Activated CD8-positive, alpha-beta memory T cell treated with anti-CD3 and anti-CD28 coated beads, Interleukin-2, amount 50 U/mL, for 4 hours (primary cell): ENCODE data around the gene PLXNA2.

ENCODE experiments used
- DNase-seq: peaks from one replicate; pipeline ENCODE4 v3.0.0-alpha.2; 2020

Gene PLXNA2

DNA sequence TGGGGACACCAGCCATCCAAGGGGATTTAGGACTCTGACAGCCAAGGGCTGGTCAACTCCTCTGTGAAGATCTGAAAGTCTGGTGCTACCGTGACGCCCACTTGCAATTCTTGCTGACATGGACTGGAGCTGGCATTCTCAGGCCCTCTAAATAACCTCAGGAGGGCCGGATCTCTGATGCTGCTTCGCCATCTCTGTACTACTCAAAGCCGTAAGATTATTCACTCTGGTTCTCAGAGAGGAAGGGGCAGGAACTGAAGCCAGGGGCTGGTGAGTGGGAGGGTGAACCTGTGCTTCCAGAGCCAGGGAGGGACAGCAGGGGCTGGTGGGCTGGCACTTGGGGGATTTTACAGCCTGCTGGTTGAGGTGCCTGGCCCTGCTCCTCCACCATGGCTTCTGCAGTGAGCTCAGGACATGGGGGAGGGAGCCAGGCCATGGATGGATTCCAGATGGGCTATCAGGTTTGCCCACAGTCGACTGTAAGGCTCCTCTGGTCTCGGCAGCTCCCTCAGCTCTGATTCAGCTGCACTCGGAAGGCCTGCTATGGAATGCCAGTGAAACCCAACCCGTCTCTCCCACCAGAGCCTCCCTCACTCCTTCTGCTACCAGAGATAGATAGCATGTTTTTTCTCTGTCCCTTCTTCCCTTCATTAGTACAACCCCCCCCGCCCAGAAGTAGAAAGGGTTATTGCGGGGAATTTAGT is 84.5 kb downstream of the PLXNA2 start:
- DNase-seq: no peak

DNA sequence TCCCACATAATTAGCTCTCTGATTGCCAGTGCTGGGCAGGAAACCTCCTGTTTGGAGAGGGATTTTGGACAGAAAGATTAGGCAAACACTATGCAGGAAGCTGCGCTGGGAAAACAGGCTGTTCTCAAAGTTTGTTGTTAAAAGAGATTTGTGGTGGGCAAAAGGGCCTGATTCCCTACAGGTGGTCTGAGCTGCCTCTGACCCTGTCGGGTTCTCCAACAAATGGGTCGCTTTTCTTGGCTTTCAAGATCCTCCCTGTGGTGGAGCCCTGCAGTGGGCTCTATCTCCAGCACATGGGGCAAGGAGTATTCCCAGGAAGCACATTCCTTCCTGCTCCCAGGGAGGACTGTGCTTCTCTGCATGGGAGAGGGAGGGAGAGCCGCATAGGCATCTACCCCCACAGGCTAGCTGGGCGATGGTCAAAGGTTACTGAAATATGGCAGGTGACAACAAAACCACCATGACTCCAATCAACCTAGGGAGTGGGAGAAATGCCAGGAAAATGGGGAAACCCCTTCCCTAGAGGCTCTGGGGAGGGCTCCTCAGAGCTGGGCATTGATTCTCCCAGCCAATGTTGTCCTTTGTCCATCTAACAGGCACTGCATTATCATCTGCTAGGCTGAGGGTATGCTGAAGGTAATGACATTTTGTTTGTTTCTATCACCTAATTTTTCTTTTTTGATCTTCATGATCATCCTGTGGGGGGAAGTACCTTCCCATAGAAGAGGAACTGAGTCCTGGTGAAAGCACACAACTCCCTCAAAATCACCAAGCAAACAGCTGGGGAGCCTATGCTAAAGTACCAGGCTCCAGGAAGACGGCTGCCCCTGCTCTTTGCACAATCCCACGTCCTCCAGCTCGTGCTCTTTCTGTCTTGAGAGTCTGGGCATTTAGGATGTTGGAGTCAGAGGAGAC is 85.3 kb downstream of the PLXNA2 start:
- DNase-seq: no peak

DNA sequence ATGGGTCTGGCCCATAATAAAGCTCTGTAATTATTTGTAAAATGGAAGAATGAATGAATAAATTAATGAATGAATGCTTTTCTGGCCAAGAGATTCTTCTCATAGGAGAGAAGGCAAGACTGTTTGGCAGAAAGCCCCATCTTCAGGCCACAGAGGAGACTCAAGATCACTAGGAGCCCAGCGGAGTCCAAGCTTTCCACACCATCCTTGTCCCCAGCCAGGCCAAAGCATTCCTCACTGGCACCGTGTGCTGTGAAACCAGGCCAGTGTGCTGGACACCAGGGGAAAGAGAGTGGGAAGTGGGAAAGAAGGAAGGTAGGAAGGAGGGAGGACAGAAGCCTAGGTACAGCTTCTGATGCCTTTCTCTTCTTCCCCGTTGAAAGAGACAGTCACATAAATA is 86.4 kb downstream of the PLXNA2 start:
- no peak for DNase-seq

DNA sequence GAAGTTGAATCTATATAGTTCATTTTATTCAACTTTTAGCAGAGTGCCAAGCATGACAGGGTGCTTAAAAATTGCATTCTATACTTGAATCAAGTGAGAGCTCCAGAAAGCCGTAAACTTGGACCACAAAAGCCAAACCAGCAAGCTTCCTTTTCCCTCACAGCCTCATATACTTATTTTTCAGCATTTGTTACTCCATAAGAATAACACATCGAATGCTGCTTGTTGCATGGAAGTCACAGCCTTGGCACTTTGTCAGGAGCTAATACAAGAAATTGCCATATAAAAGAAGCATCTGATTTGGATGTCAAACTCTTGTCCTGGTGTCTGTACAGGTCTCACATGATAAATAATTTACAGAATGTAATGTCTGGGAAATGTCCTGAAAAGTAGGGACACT is 87.4 kb downstream of the PLXNA2 start:
- DNase-seq: no peak

DNA sequence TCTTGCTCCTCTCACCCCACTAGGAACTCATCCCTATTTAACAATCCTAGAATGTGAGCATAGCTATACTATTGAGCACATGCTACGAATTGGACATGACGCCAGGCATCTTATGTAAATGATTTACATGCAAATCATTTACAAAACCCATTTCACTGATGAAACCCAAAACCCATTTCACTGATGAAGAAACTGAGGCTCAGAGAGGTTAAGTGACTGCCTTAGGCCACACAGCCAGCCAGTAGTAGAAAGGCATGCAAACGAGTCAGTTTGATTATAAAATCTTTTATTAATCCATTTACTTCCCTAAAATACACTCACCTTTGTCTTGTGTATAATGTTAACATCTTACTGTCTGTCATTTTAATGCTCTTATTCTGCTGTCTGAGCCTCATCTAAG is 87.9 kb downstream of the PLXNA2 start:
- DNase-seq: no peak

DNA sequence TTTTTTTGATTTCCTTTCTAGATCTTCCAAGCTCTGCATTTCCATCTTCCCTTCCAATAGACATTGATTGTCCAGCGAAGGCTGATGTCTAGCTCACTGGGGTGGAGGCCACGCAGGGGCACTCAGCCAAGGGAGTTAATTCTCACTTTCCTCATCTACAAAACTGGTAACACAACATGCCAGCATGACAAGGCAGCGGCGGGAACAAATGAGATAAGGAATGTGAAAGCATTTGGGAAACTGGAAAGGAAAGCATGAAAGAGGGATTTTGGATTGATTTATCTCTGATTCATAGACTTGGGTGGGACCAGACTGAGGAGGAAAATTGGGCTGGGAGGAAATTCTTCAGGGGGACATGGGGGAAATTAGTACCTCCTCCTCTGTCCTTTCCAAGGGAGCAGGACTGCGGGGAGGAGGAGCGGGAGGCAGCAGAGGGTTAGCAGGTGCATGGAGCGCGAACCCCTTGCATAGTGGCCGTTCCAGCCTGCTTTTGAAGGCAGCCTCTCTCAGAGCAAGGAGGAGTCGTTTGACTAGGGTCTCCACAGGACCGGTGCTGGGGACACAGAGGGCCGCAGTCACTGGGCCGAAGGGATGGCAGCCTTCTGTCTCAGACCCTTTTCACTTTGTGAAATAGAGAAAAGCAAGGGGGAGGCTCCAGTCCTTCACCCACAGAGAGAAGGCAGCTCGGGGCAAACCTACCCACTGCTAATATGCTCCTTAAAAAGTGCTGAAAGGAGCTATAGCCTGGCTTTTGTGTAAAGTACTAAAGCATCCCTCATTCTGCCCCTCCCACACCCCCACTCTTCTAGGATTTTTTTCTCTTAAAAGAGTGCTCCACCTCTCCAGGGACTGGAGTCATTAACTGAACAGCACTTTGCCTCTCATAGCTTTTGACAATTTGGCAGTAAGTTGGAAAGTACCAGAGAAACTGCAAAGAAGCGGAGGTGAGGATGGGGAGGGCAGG is 89.2 kb downstream of the PLXNA2 start:
- no peak for DNase-seq

DNA sequence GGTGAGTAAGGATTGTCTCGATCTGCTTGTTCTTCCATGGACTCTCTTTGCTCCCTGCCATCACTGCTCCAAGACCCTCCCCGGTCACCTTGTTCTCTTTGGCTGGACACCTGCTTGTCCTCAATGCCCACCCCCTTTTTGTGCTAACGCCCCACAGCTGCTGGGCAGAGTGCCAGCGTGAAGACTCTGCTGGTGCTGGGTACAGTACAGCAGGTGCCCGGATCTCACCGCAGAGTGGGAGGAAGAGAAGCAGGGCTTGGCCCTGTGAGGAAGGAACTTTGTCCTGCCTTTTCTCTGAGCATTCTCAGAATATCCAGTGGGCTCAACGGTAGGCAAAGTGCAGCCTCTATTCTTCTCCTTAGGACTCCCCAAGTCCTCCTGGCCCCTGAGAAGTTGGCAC is 90.1 kb downstream of the PLXNA2 start:
- DNase-seq: no peak

DNA sequence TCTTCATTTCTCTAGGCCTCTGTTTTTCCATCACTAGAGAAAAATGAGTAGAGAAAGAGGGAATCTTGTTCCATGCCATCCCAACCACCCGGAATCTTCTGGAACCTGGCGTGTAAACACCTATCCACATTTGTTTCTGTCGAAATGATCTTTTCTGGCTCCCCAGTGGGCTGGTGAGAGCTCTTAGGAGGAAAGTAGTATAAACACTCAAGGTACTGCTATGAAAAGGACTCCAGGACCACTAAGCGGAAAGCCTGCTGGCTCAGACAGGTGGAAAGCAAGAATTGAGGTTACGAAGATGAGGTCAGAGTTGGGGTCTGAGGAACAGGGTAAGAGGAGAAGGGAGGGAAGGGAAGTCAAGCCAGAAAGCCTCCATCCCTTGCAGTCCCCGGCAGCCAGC is 90.8 kb downstream of the PLXNA2 start:
- DNase-seq: no peak

DNA sequence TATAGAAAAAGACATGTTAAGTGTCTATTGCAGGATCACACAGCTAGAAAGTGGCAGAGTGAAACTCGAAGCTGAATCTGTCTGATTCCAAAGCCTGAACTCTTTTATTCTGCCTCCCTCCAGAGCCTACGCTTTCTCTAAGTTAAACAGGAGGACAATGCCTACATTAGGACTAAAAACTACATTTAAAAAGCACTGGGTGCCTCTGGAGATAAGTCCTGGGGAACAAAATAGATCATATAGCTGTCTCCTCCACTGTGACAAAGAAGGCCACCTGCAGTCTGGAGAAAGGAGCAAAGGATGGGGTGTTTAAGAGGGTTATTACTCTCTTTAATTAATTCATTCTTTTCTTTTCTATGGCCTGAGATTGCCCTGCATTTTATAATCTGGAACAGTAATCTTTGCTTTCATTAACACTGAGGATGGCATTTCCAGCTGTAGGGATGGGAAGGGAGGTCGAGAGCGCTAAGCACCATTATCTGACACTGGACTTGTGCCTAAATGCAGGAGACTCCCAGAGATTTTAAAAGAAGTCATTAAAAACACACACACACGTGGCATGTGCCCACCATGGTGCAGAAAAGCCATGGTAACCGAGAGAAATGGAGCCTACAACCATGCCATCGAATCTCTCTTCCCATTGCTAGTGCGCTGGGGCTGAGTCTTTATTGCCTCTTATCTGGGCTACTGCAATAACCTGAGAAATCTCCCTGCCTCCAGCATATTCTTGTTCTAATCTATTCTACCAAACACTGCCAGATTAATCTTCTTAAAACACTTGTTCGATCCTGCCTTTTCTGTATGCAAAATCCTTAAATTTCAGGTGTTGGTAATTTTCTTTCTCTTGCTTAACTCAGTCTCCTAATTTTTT is 92.2 kb downstream of the PLXNA2 start:
- no peak for DNase-seq

DNA sequence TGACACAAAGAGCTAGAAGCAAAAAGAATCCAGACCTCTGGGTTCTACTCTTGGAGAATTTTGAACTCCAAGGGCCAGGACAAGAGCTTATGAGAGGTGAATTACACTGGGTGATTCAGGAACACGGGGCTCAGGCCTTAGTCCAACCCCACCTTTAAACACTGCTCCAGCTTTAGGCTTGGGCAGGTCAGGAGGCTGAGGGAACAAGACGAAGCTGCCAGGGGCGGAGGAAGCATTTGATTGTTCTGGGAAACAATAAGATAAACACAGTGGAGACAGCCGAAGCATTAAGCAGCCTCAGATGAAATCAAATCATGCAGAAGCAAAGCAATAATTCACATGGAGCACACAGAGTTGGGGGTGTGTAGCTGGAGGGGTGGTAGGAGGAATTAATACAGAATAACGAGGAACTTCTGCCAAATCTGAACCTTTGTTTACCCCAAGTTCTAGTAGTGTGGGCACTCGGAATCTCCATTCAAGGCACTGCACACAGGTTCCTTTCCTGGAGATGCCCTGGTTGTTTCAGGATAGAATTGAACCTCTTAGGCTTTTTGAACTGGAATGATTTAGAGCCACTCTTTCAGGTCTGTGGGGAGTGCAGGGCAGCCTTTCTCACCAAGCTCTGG is 93.2 kb downstream of the PLXNA2 start:
- DNase-seq: no peak

DNA sequence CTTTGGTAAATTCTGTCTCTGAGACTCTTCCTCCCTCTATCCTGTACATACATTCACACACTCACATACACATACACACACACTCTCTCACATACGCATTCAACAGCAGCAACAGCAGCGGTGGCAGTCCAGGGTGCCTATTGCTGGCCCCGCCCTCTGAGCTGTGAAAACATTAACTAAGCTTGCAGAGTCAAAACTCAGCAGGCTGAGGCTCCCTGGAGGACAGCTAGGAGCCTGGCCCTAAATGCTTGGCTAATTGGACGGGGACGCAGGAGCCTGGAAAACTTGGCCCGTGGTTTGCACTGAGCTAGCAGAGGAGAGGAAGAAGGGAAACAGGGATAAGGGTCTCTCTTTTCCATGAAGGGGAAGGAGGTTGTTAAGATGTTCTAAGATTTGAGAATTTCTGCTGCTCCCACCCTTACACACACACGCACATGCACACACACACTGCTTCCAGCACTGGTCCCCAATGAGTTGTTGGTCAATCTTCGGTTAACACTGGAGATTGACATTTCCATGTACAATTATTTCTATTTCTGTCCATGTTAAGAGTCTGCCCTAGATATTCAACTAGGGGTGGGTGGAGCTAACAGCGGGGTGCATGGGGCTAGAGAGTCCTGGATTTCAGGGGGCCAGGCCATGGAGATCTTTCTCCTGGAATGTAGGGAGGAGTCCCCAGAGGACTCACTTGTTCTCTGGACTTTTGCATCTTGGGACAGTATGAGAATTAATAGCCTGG is 94.2 kb downstream of the PLXNA2 start:
- DNase-seq: no peak

DNA sequence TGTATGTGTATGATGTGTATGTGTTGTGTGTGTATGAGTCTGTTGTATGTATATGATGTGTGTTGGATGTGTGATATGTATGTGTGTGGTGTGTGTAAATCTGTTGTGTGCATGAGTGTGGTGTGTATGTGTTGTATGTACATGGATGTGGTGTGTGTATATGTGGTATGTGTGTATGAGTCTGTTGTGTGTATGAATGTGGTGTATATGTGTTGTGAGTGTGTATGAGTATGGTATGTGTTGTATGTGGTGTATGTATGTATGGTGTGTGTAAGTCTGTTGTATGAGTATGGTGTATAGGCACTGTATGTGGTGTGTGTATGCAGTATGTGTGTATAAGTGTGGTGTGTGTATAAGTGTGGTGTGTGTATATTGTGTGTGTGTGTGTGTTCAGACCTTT is 95.0 kb downstream of the PLXNA2 start:
- DNase-seq: no peak

DNA sequence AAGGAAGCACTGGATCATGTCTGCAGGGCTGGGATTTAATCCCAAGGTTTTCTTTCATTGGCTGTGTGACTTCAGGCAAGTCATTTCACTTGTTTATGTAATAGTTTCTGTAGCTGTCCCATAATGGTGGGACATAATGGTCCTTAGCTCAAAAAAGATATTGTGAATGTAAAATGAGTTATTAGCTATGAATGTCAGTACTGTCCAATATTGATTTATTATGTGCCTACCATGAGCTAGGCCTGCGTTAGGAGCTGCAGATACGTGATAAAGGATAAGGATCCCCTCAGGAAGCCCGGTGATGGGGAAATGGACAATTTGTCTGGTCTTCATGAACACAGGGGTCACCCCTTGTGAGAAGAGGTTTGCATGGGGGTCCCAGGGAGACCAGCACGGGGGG is 95.8 kb downstream of the PLXNA2 start:
- no peak for DNase-seq

DNA sequence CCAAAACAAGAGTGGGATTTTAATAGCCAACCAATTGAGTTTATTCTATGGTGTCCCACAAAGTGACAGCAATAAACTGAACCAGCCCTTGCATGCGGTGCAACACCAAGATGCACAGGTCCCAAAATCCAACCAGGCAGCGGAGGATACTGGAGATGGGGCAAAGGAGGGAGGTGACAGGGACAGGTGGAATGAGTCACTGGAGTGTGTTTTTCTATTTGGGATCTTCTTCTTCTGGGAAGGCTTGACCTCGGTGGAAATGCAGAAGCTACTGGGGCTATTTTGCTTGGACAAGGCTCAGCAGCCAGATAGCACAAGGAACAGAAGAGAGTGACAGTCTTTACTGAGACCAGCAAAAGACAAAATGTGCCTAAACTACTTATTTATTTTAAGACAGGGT is 97.5 kb downstream of the PLXNA2 start:
- DNase-seq: no peak

DNA sequence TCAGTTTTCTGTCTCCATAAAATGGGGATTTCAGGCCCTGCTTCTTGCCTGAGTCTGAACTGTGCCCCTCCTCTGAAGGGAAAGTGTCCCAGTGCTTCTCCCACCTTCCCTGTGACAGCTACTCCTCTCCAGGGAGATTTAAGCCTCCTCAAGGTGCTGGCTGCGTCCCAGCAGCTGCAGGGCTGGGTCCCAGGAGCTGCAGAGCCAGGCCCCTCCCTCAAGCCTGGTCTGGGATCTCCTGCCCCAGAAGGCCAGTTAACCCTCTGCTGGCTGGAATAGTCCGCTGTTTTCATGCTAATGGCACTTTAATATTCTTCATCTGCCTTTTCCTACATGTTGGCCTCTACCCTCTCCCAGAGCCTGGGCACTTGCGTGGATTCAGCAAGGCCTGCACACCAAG is 99.0 kb downstream of the PLXNA2 start:
- DNase-seq: no peak

DNA sequence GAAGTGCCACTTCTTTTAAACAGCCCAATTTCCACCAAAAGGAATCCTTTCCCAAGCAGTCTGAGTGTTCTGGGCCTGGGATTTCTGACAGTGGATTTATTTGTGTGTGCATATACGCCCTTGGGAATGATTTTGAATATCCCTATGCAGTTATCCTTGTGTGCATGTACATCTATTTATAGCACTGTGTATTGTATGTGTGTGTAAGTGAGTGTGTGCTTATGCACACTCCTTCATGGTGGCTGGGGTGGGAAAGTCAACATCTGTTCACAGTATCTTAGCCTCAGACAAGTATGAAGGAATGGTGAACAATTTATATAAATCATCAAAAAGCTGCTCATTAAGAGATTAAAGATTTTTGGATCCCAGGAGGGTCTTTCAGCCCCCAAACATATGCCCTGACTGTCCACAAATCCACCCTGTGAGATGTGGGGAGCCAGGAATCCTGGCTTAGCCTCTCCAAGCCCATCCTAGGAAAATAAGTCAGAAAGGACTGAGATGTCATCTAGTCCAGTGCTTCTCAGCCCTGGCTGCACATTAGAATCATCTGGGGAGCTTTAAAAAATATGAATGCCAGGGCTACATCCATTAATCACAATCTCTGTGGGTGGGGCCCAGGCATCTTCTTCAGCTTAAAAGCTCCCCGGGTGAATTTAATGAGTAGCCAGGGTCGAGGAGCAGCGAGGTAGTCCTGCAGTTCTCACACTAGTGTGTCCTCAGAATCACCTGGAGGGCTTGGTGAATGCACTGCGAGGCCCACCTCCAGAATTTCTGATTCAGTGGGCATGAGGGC is 101.4 kb downstream of the PLXNA2 start:
- DNase-seq: no peak

DNA sequence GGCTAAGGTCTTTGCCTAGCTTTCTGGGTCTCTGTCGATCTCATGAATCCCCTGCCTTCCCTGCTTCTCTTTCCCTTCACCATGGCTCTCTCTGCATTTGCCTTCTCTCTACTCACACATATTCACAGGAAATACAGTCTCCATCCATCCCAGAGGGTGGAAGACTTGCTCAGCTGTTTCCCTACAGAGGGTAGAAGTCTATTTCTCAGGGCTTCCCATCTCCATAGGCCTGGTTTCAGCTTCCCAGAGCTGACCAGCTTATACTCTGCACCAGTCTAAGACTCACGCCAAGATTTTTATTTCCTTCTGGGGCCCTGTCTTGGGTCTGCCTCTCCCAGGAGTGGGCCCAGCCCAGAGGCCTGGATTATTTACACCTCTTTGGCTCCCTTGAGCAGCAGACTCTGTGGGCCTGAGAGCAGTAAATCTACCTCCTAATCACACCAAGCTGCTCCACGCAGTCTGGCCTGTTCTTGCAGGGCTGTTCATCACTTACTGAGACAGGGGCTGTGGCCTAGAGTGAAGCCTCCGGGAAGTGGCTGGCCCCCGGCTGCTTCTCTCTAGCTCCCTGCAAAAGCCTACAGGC is 102.5 kb downstream of the PLXNA2 start:
- no peak for DNase-seq

DNA sequence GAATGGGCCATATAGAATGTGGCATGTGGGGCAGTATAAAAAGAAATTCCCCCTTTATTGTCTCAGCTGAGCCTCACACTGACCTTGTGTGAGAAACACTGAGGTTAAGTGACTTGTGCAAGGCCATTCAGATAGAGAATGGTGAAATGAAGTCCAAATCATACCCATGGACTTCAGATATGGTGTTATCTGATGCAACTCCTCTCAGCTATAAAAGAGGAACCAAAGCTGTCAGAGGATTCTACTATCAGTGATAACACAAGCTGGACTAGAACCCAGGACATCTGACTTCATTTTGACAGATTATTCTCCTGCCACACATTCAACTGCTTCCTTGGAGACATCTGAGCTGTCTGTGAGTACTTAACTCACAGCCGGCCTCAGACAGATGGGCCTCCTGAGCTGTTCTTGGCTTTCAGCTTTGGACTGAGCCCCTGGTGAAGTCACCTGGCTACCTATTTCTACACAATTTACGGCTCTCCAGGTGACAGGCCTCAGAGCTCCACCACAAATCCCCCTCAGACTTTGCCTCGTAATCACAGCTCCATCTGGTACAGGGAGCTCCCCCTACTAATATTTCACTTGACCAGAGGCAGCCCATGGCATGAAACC is 104.6 kb downstream of the PLXNA2 start:
- DNase-seq: no peak

DNA sequence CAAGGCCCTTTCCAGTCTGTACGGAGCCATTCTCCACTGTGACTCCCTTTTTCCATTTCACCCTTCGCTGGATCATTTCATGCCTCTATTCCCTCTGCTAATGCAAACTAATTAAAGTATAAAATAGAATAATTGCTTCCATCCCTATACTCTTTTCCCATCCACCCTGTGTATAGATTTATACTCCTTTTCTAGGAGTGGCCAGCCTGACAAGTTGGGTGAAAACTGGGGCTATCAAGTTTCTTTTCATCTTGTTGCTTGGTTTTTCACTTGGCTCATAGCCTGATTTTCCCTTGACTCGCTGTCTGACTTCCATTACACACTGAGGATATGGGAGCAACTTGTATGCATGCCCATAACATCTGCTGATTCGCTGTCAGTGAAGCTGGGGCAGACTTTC is 107.0 kb downstream of the PLXNA2 start:
- no peak for DNase-seq
